A549 (cell line): Measurements from ENCODE around the gene ADGRG6.

Experiments
- CBX2 ChIP-seq: fragments of 200-600 bp; sonication (generic); IDR thresholded peaks from 2 replicates; pipeline ENCODE4 v1.6.1; 2016; ENCODE audit warnings: low read depth, mild to moderate bottlenecking, borderline replicate concordance
- EP300 ChIP-seq, 2 experiments: fragments of >200 bp; sonication (Bioruptor Twin); formaldehyde crosslinking; IDR thresholded peaks; 2 replicates in 1 of 2; 3 replicates in 1 of 2; pipeline ENCODE4 v1.6.1; 2016 to 2017
- KDM1A ChIP-seq: fragments of 200-600 bp; sonication (generic); IDR thresholded peaks from 2 replicates; pipeline ENCODE4 v1.6.1; 2016; ENCODE audit warnings: low read depth, mild to moderate bottlenecking
- POLR2A ChIP-seq: IDR thresholded peaks from 2 replicates; pipeline ENCODE4 v1.6.1; 2012; ENCODE audit warnings: mild to moderate bottlenecking, low read length
- POLR2AphosphoS2 ChIP-seq: conservative IDR thresholded peaks from 2 replicates; pipeline ENCODE4 v1.6.1; 2012; ENCODE audit warnings: low read length, improper control_type of control experiment, inconsistent platforms
- RAD21 ChIP-seq, 2 experiments: fragments of >200 bp in 1 of 2; sonication (Bioruptor Twin) in 1 of 2; formaldehyde crosslinking in 1 of 2; IDR thresholded peaks in 1 of 2; conservative IDR thresholded peaks in 1 of 2; 2 replicates in 1 of 2; 3 replicates in 1 of 2; pipeline ENCODE4 v1.6.1; 2012 to 2018; ENCODE audit warnings: inconsistent platforms in 1 of 2
- RCOR1 ChIP-seq: fragments of 150-350 bp; IDR thresholded peaks from 2 replicates; pipeline ENCODE4 v1.6.1; 2014; ENCODE audit warnings: antibody characterized with exemption, low read length, low read depth
- REST ChIP-seq: fragments of 200-600 bp; sonication (generic); IDR thresholded peaks from 2 replicates; pipeline ENCODE4 v1.6.1; 2016; ENCODE audit warnings: antibody characterized with exemption, mild to moderate bottlenecking, moderate library complexity
- RFX5 ChIP-seq: fragments of 450-650 bp; IDR thresholded peaks from 2 replicates; pipeline ENCODE4 v1.7.1; 2014; ENCODE audit warnings: antibody characterized with exemption, mild to moderate bottlenecking, moderate library complexity
- SREBF2 ChIP-seq: fragments of 450-650 bp; IDR thresholded peaks from 2 replicates; pipeline ENCODE4 v1.6.1; 2014; ENCODE audit warnings: mild to moderate bottlenecking, moderate library complexity
- ZC3H11A ChIP-seq: fragments of 450-650 bp; IDR thresholded peaks from 2 replicates; pipeline ENCODE4 v1.6.1; 2014; ENCODE audit warnings: antibody characterized with exemption, mild to moderate bottlenecking
- TF ChIP-seq, protein P1 (sequence below): fragments of >200 bp; sonication (Bioruptor Twin); formaldehyde crosslinking; IDR thresholded peaks from 3 replicates; pipeline ENCODE4 v1.5.1; 2016

DNA sequence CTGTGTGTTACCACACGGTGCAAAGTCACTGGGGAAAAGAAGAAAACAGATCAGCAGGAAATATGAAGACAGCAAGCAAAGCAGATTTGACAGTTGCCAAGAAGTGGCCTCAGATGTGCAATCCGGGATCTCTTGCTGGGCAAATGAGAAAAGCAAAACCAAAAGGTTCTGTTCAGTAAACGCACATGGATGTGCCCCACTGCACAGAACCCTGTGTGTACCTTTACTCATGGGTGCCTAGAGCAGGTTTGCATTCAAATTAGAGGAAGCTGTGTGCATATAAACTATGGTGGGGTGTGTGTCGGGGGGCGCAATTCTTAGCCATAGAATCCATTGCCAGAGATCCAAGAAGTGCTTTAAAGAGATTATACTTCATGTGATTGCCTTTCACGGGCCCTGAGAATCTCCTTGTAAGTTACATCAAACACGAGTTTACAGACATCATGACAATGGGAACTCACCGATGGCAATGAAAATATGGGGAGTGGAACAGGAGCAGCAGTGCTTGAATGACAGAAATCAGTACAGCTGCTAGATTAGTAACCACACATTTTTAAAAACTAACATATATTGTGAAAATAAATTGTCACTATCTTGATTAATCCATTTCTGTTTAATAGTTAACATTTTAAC is 154.3 kb downstream of the ADGRG6 start:
- TF ChIP-seq, protein P1, sequence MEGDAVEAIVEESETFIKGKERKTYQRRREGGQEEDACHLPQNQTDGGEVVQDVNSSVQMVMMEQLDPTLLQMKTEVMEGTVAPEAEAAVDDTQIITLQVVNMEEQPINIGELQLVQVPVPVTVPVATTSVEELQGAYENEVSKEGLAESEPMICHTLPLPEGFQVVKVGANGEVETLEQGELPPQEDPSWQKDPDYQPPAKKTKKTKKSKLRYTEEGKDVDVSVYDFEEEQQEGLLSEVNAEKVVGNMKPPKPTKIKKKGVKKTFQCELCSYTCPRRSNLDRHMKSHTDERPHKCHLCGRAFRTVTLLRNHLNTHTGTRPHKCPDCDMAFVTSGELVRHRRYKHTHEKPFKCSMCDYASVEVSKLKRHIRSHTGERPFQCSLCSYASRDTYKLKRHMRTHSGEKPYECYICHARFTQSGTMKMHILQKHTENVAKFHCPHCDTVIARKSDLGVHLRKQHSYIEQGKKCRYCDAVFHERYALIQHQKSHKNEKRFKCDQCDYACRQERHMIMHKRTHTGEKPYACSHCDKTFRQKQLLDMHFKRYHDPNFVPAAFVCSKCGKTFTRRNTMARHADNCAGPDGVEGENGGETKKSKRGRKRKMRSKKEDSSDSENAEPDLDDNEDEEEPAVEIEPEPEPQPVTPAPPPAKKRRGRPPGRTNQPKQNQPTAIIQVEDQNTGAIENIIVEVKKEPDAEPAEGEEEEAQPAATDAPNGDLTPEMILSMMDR: no peak
- TF ChIP-seq POLR2A (no peak), EP300 (IDR thresholded peaks at IDR 0.05) (no peak), POLR2AphosphoS2 (no peak), CBX2 (no peak), RAD21 (conservative IDR thresholded peaks at IDR 0.05 in 1 of 2, IDR thresholded peaks at IDR 0.05 in 1 of 2) (no peak), KDM1A (no peak), REST (no peak), RCOR1 (no peak), RFX5 (no peak), ZC3H11A (no peak), SREBF2 (no peak)
